ENCODE results near the gene IQSEC3. TPM values are rescaled to one million over a fixed set of nuclear protein-coding genes. Genes with fewer than 3 reads are reported as not detected.

Gene IQSEC3
- total and polyA plus RNA-seq, 2 experiments from 2014 or later: 0.70 to 2.7 TPM

DNA sequence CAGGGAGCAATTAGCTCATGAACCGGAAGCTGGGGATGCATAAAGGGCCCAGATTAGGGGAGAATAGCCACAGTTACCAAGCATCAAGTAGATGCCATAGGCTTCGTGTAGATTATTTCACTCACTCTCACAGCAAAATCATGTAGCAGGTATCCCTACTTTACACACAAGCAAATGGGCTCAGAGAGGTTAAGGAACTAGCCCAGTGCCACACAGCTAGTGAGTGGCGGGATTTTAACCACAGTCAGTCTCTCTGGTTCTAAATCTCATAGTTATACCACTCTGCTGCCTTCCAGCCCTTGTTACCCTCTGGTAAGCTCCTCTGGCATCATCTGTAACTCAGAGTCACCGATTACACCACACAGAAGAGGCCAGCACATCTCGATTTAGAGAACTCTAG, 49.0 kb downstream of the IQSEC3 start:
- Histone ChIP-seq H3K4me2 (no peak overlapping the region), H3K79me2 (no peaks in the 10 kb centered on the region), H3K27me3 (peaks cover 3% of the 10 kb centered on the region), H3K4me3 (no peak overlapping the region), H3K4me1 (ENCODE audit: insufficient read depth) (peaks cover 20% of the 10 kb centered on the region), H3K9me3 (ENCODE audit: low read depth) (no peaks in the 10 kb centered on the region), H4K20me1 (ENCODE audit: insufficient read depth, poor library complexity, severe bottlenecking) (no peaks in the 10 kb centered on the region), H2AFZ (no peak overlapping the region), H3K36me3 (replicated peaks; ENCODE audit: insufficient read depth, low read depth) (no peaks in the 10 kb centered on the region), H3K27ac (no peak overlapping the region), H3K9me2 (replicated peaks; ENCODE audit: insufficient read depth) (no peaks in the 10 kb centered on the region)
- DNase-seq (ENCODE audit: low spot score): no peak
- 93% methylated on average over 5 of the region's 5 CpGs for WGBS (ENCODE audit: low lambda C conversion rate, missing lambda C conversion rate)
- TF ChIP-seq, protein P1, sequence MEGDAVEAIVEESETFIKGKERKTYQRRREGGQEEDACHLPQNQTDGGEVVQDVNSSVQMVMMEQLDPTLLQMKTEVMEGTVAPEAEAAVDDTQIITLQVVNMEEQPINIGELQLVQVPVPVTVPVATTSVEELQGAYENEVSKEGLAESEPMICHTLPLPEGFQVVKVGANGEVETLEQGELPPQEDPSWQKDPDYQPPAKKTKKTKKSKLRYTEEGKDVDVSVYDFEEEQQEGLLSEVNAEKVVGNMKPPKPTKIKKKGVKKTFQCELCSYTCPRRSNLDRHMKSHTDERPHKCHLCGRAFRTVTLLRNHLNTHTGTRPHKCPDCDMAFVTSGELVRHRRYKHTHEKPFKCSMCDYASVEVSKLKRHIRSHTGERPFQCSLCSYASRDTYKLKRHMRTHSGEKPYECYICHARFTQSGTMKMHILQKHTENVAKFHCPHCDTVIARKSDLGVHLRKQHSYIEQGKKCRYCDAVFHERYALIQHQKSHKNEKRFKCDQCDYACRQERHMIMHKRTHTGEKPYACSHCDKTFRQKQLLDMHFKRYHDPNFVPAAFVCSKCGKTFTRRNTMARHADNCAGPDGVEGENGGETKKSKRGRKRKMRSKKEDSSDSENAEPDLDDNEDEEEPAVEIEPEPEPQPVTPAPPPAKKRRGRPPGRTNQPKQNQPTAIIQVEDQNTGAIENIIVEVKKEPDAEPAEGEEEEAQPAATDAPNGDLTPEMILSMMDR (IDR thresholded peaks at IDR 0.05; ENCODE audit: poor library complexity): no peak
- TF ChIP-seq EZH2phosphoT487 (IDR thresholded peaks at IDR 0.05; ENCODE audit: low read depth, severe bottlenecking, unreplicated experiment): no peak
- no peak for TF ChIP-seq EZH2 (IDR thresholded peaks at IDR 0.05; ENCODE audit: borderline replicate concordance)

DNA sequence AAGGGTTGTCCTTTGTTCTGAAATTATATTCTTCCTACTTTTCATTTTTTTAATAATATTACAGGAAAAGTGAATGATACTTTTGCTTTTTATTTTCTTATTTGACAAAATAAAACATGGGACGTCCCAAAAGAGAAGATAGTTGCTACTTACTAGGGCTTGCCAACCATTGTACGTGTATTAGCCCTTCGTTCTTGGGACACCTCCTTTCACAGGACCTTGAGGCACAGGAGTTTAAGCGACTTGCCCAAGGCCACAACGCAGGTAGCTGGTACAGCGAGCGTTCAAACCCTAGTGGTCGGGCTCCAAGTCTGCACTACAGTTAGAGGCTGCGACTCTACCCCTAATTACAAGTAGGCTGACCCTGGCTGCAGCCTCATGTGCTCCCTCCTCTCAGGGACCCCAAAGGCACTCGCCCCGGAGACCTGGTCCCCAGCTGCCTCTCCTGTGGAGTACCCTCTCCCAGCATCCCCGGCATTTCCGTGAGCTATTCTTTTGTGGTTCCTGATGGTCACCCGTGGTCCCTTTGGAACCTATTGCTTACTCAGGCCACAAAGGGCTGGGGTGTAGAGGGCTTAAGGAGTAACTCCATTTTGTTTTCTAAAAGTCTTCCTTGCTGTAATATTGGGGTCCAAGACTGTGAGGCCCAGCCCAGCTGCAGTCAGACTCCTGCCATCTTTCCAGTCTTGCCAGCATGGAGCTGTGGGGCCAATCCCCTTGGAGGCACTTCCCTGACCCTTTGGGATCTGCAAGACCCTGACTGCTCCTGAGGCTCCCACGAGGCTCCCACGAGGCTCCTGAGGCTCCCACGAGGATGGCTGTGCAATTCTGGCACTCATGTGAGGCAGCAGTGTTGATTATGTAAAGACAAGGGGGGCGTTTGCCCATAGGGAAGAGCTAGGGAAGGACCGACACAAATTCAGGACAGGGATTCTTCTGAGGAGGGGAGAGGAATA, 49.7 kb downstream of the IQSEC3 start:
- H3K4me2 ChIP-seq: no peak overlapping the region
- TF ChIP-seq EZH2 (IDR thresholded peaks at IDR 0.05; ENCODE audit: borderline replicate concordance) (no peak), EZH2phosphoT487 (IDR thresholded peaks at IDR 0.05; ENCODE audit: low read depth, severe bottlenecking, unreplicated experiment) (no peak)
- TF ChIP-seq, protein P1 (IDR thresholded peaks at IDR 0.05; ENCODE audit: poor library complexity): no peak
- H3K36me3 ChIP-seq (replicated peaks; ENCODE audit: insufficient read depth, low read depth): no peaks in the 10 kb centered on the region
- no peak overlapping the region for H2AFZ ChIP-seq
- DNase-seq (ENCODE audit: low spot score): no peak
- no peaks in the 10 kb centered on the region for H3K79me2 ChIP-seq
- no peaks in the 10 kb centered on the region for H4K20me1 ChIP-seq (ENCODE audit: insufficient read depth, poor library complexity, severe bottlenecking)
- WGBS (ENCODE audit: low lambda C conversion rate, missing lambda C conversion rate): 90% methylated on average over 19 of the region's 19 CpGs
- H3K4me1 ChIP-seq (ENCODE audit: insufficient read depth): peaks cover 20% of the 10 kb centered on the region
- H3K27ac ChIP-seq: no peak overlapping the region
- no peak overlapping the region for H3K4me3 ChIP-seq
- no peaks in the 10 kb centered on the region for H3K9me3 ChIP-seq (ENCODE audit: low read depth)
- no peaks in the 10 kb centered on the region for H3K9me2 ChIP-seq (replicated peaks; ENCODE audit: insufficient read depth)
- H3K27me3 ChIP-seq: peaks cover 3% of the 10 kb centered on the region

DNA sequence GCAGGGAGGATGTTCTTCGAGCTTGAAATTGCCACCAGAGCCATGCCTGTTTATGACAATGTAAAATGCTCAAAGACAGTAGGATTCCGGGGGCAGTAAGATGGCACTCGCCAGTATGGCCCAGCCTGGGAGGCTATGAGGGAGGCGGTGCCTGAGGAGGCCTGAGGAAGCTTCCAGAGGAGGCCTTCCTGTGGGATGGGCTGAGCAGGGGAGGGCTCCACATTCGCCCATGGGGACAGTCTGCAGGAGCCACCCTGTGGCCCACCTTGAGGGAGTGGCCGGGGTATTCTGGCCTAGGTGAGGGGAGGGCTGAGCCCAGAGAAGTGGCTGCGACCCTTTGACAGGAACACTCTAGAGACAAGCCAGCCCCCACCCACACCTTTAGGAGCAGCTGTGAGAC, 50.7 kb downstream of the IQSEC3 start:
- Histone ChIP-seq H3K4me3 (no peak overlapping the region), H3K4me1 (ENCODE audit: insufficient read depth) (peaks cover 10% of the 10 kb centered on the region), H2AFZ (no peak overlapping the region), H3K9me2 (replicated peaks; ENCODE audit: insufficient read depth) (no peaks in the 10 kb centered on the region), H3K79me2 (no peaks in the 10 kb centered on the region), H3K27me3 (peaks cover 3% of the 10 kb centered on the region), H3K27ac (no peak overlapping the region), H4K20me1 (ENCODE audit: insufficient read depth, poor library complexity, severe bottlenecking) (no peaks in the 10 kb centered on the region), H3K9me3 (ENCODE audit: low read depth) (no peaks in the 10 kb centered on the region), H3K36me3 (replicated peaks; ENCODE audit: insufficient read depth, low read depth) (no peaks in the 10 kb centered on the region), H3K4me2 (no peak overlapping the region)
- WGBS (ENCODE audit: low lambda C conversion rate, missing lambda C conversion rate): 94% methylated on average over 6 of the region's 7 CpGs
- no peak for DNase-seq (ENCODE audit: low spot score)
- TF ChIP-seq EZH2 (IDR thresholded peaks at IDR 0.05; ENCODE audit: borderline replicate concordance) (no peak), EZH2phosphoT487 (IDR thresholded peaks at IDR 0.05; ENCODE audit: low read depth, severe bottlenecking, unreplicated experiment) (no peak)
- TF ChIP-seq, protein P1 (IDR thresholded peaks at IDR 0.05; ENCODE audit: poor library complexity): no peak
